ENCODE data around the gene NFATC3. TPM values are rescaled to one million over a fixed set of nuclear protein-coding genes. Genes with fewer than 3 reads are reported as not detected.

Gene NFATC3
- total RNA-seq, 1 experiment from 2014 or later: 26.9 TPM

- in situ Hi-C loops (cut with HindIII; ENCODE audit: low sequenced_read_pairs): no loop called here
- no peak for DNase-seq (ENCODE audit: low spot score)
Observed at GRCh38 chr16:68276223-68276622, 191.1 kb downstream of the NFATC3 start.

Other genes starting within 250 kb of the NFATC3 start
- gene THAP11, start 243.1 kb upstream of the NFATC3 start, total RNA-seq (2014; rRNA removed; shearing (Covaris generic)): 38.6 and 50.8 TPM in 2 replicates
- gene NUTF2, start 238.4 kb upstream of the NFATC3 start, total RNA-seq (2014; rRNA removed; shearing (Covaris generic)): 419 and 444 TPM in 2 replicates
- 27.6 and 41.8 TPM in 2 replicates for gene CENPT, start 237.7 kb upstream of the NFATC3 start, total RNA-seq (2014; rRNA removed; shearing (Covaris generic))
- gene EDC4, start 212.3 kb upstream of the NFATC3 start, total RNA-seq (2014; rRNA removed; shearing (Covaris generic)): 40.0 and 80.9 TPM in 2 replicates
- not detected in 2 replicates for gene NRN1L, start 200.5 kb upstream of the NFATC3 start, total RNA-seq (2014; rRNA removed; shearing (Covaris generic))
- gene PSKH1, start 192.1 kb upstream of the NFATC3 start, total RNA-seq (2014; rRNA removed; shearing (Covaris generic)): 34.4 and 40.8 TPM in 2 replicates
- gene CTRL, start 153.5 kb upstream of the NFATC3 start, total RNA-seq (2014; rRNA removed; shearing (Covaris generic)): 0.18 TPM in 1 of 2 replicates, not detected in the other
- 17.1 and 26.2 TPM in 2 replicates for gene PSMB10, start 148.5 kb upstream of the NFATC3 start, total RNA-seq (2014; rRNA removed; shearing (Covaris generic))
- 6.0 and 8.1 TPM in 2 replicates for gene LCAT, start 141.2 kb upstream of the NFATC3 start, total RNA-seq (2014; rRNA removed; shearing (Covaris generic))
- gene SLC12A4, start 116.7 kb upstream of the NFATC3 start, total RNA-seq (2014; rRNA removed; shearing (Covaris generic)): 30.0 and 46.2 TPM in 2 replicates
- not detected in 2 replicates for gene DPEP3, start 104.9 kb upstream of the NFATC3 start, total RNA-seq (2014; rRNA removed; shearing (Covaris generic))
- 0.31 TPM in 1 of 2 replicates, not detected in the other for gene DPEP2, start 85.9 kb upstream of the NFATC3 start, total RNA-seq (2014; rRNA removed; shearing (Covaris generic))
- gene DPEP2NB, start 69.5 kb upstream of the NFATC3 start, total RNA-seq (2014; rRNA removed; shearing (Covaris generic)): not detected in 2 replicates
- gene DDX28, start 62.1 kb upstream of the NFATC3 start, total RNA-seq (2014; rRNA removed; shearing (Covaris generic)): 49.0 and 63.4 TPM in 2 replicates
- gene DUS2, start 62.1 kb upstream of the NFATC3 start, total RNA-seq (2014; rRNA removed; shearing (Covaris generic)): 17.0 and 19.3 TPM in 2 replicates
- gene ESRP2, start 150.8 kb downstream of the NFATC3 start, total RNA-seq (2014; rRNA removed; shearing (Covaris generic)): 0.10 TPM in 1 of 2 replicates, not detected in the other
- 15.3 and 19.7 TPM in 2 replicates for gene PLA2G15, start 160.0 kb downstream of the NFATC3 start, total RNA-seq (2014; rRNA removed; shearing (Covaris generic))
- gene SLC7A6, start 179.2 kb downstream of the NFATC3 start, total RNA-seq (2014; rRNA removed; shearing (Covaris generic)): 21.5 and 27.4 TPM in 2 replicates
- 16.7 and 23.7 TPM in 2 replicates for gene SLC7A6OS, start 225.6 kb downstream of the NFATC3 start, total RNA-seq (2014; rRNA removed; shearing (Covaris generic))
- gene PRMT7, start 225.6 kb downstream of the NFATC3 start, total RNA-seq (2014; rRNA removed; shearing (Covaris generic)): 75.9 and 85.9 TPM in 2 replicates

All from G401 (cell line).